H9 (cell line): Measurements from ENCODE around the gene DMKN. TPM values are rescaled to one million over a fixed set of nuclear protein-coding genes. Genes with fewer than 3 reads are reported as not detected.

Experiments
- DNase-seq: peaks from one replicate; pipeline ENCODE4 v3.0.0-alpha.2; 2017
- H2AFZ ChIP-seq: one replicate; pipeline ENCODE4 v1.6.1; 2013; ENCODE audit warnings: mild to moderate bottlenecking, low read length, control low read depth, moderate library complexity
- H2AK5ac ChIP-seq: 2 replicates; pipeline ENCODE4 v1.6.1; 2013; ENCODE audit warnings: low read length, control low read depth, mixed read lengths; ENCODE audit not compliant: insufficient read length
- H2BK120ac ChIP-seq: one replicate; pipeline ENCODE4 v1.6.1; 2013; ENCODE audit warnings: low read depth, mild to moderate bottlenecking, low read length, control low read depth, inconsistent platforms; ENCODE audit not compliant: poor library complexity, severe bottlenecking
- H2BK12ac ChIP-seq: 2 replicates; pipeline ENCODE4 v1.6.1; 2013; ENCODE audit warnings: low read length, control low read depth, mixed read lengths, low read depth; ENCODE audit not compliant: insufficient read length
- H2BK15ac ChIP-seq: 2 replicates; pipeline ENCODE4 v1.6.1; 2013; ENCODE audit warnings: low read depth, low read length, control low read depth
- H2BK20ac ChIP-seq: one replicate; pipeline ENCODE4 v1.6.1; 2013; ENCODE audit warnings: low read depth, mild to moderate bottlenecking, low read length, control low read depth, inconsistent platforms; ENCODE audit not compliant: poor library complexity, severe bottlenecking
- H2BK5ac ChIP-seq: 2 replicates; pipeline ENCODE4 v1.6.1; 2013; ENCODE audit warnings: low read length, control low read depth, mixed read lengths; ENCODE audit not compliant: insufficient read length
- H3K14ac ChIP-seq: 2 replicates; pipeline ENCODE4 v1.6.1; 2013; ENCODE audit warnings: low read length, control low read depth; ENCODE audit not compliant: insufficient read depth
- H3K18ac ChIP-seq: 2 replicates; pipeline ENCODE4 v1.6.1; 2013; ENCODE audit warnings: low read depth, mild to moderate bottlenecking, mixed read lengths, low read length, control low read depth; ENCODE audit not compliant: insufficient read length
- H3K23ac ChIP-seq: 2 replicates; pipeline ENCODE4 v1.6.1; 2013; ENCODE audit warnings: low read length, control low read depth, mixed read lengths, low read depth; ENCODE audit not compliant: insufficient read length
- H3K23me2 ChIP-seq: 2 replicates; pipeline ENCODE4 v1.6.1; 2013; ENCODE audit warnings: low read depth, mild to moderate bottlenecking, mixed read lengths, low read length, control low read depth; ENCODE audit not compliant: insufficient read length, poor library complexity, severe bottlenecking
- H3K27ac ChIP-seq: 2 replicates; pipeline ENCODE4 v1.5.1; 2013; ENCODE audit warnings: low read length, control low read depth, mixed read lengths, low read depth; ENCODE audit not compliant: insufficient read length
- H3K27me3 ChIP-seq: 2 replicates; pipeline ENCODE4 v1.6.1; 2013; ENCODE audit warnings: low read length, control low read depth, inconsistent platforms; ENCODE audit not compliant: insufficient read depth
- H3K4ac ChIP-seq: 2 replicates; pipeline ENCODE4 v1.6.1; 2013; ENCODE audit warnings: low read depth, mild to moderate bottlenecking, control low read depth, inconsistent platforms, low read length, moderate library complexity
- H3K4me1 ChIP-seq: 2 replicates; pipeline ENCODE4 v1.6.1; 2013; ENCODE audit warnings: low read length, control low read depth, inconsistent platforms; ENCODE audit not compliant: insufficient read depth
- H3K4me2 ChIP-seq: 2 replicates; pipeline ENCODE4 v1.6.1; 2013; ENCODE audit warnings: low read length, control low read depth, mixed read lengths; ENCODE audit not compliant: insufficient read length, insufficient read depth
- H3K56ac ChIP-seq: 2 replicates; pipeline ENCODE4 v1.6.1; 2013; ENCODE audit warnings: low read depth, mild to moderate bottlenecking, mixed read lengths, low read length, control low read depth; ENCODE audit not compliant: insufficient read length
- H3K79me1 ChIP-seq: 2 replicates; pipeline ENCODE4 v1.6.1; 2013; ENCODE audit warnings: low read depth, mild to moderate bottlenecking, moderate library complexity, low read length, control low read depth, inconsistent platforms; ENCODE audit not compliant: insufficient read depth, poor library complexity, severe bottlenecking
- H3K79me2 ChIP-seq: 2 replicates; pipeline ENCODE4 v1.6.1; 2013; ENCODE audit warnings: low read length, control low read depth, inconsistent platforms; ENCODE audit not compliant: insufficient read depth
- H3K9ac ChIP-seq: 2 replicates; pipeline ENCODE4 v1.6.1; 2013; ENCODE audit warnings: low read length, control low read depth, mixed read lengths; ENCODE audit not compliant: insufficient read length; ENCODE audit errors: extremely low read depth
- H3K9me3 ChIP-seq: one replicate; pipeline ENCODE4 v1.6.1; 2013; ENCODE audit warnings: low read depth, low read length, inconsistent platforms; ENCODE audit not compliant: control insufficient read depth
- H3T11ph ChIP-seq: one replicate; pipeline ENCODE4 v1.6.1; 2013; ENCODE audit warnings: mild to moderate bottlenecking, low read length, control low read depth, inconsistent platforms
- H4K20me1 ChIP-seq: one replicate; pipeline ENCODE4 v1.6.1; 2013; ENCODE audit not compliant: control insufficient read depth, insufficient read length, insufficient read depth
- H4K5ac ChIP-seq: 2 replicates; pipeline ENCODE4 v1.6.1; 2013; ENCODE audit warnings: low read depth, mild to moderate bottlenecking, mixed read lengths, low read length, control low read depth; ENCODE audit not compliant: insufficient read length
- H4K8ac ChIP-seq: replicated peaks from 2 replicates; pipeline ENCODE4 v1.6.1; 2013; ENCODE audit warnings: low read length, control low read depth, mixed read lengths, low read depth; ENCODE audit not compliant: insufficient read length
- H4K91ac ChIP-seq: 2 replicates; pipeline ENCODE4 v1.6.1; 2013; ENCODE audit warnings: low read depth, mild to moderate bottlenecking, moderate library complexity, mixed read lengths, low read length, control low read depth; ENCODE audit not compliant: insufficient read length
- H3K27ac Mint-ChIP-seq, 3 experiments: 2 replicates in 2 of 3; 3 replicates in 1 of 3; pipeline ENCODE4 v1.8.0; 2020 to 2021; ENCODE audit warnings: mixed read lengths in 3 of 3, mild to moderate bottlenecking in 1 of 3, moderate library complexity in 1 of 3
- H3K27me3 Mint-ChIP-seq: 2 replicates; pipeline ENCODE4 v1.8.0; 2021; ENCODE audit warnings: low read depth, mild to moderate bottlenecking, moderate library complexity, mixed read lengths
- H3K36me3 Mint-ChIP-seq, 3 experiments: 2 replicates in 2 of 3; 3 replicates in 1 of 3; pipeline ENCODE4 v1.8.0; 2020 to 2021; ENCODE audit warnings: low read depth in 3 of 3, mixed read lengths in 3 of 3; ENCODE audit not compliant: insufficient read depth in 1 of 3
- H3K4me1 Mint-ChIP-seq, 2 experiments: 2 replicates each; pipeline ENCODE4 v1.8.0; 2020; ENCODE audit warnings: mixed read lengths in 2 of 2
- H3K4me3 Mint-ChIP-seq, 2 experiments: 2 replicates in 1 of 2; 3 replicates in 1 of 2; pipeline ENCODE4 v1.8.0; 2020 to 2021; ENCODE audit warnings: mild to moderate bottlenecking in 2 of 2, mixed read lengths in 2 of 2, moderate library complexity in 1 of 2
- H3K9me3 Mint-ChIP-seq, 2 experiments: 2 replicates in 1 of 2; 3 replicates in 1 of 2; pipeline ENCODE4 v1.8.0; 2020; ENCODE audit warnings: mild to moderate bottlenecking in 2 of 2, mixed read lengths in 2 of 2, moderate library complexity in 1 of 2
- CTCF ChIP-seq: fragments of 200-600 bp; sonication (generic); conservative IDR thresholded peaks from 3 replicates; pipeline ENCODE4 v1.8.0; 2021; ENCODE audit warnings: antibody characterized with exemption, mild to moderate bottlenecking
- WGBS: extraction: QIAGEN DNeasy Blood & Tissue Kit; methylation state at CpG from one replicate; pipeline ENCODE4 v1.1.7; 2013; ENCODE audit warnings: missing lambda C conversion rate, low lambda C conversion rate, mixed read lengths; ENCODE audit not compliant: insufficient read length; ENCODE audit errors: extremely low coverage; 5-methylcytosine and 5-hydroxymethylcytosine counted together
- total RNA-seq: library from RNA; stranded (reverse); gene quantifications from 2 replicates; pipeline ENCODE4 v1.2.1, GENCODE V29; 2021

The DMKN gene
- total RNA-seq, 1 experiment from 2014 or later = 278 TPM

- DNase-seq = no peak
Measured at GRCh38 chr19:35531291-35531690, 17.8 kb upstream of the DMKN start.

More at GRCh38 chr19:35531291-35531690, 17.8 kb upstream of the DMKN start:
- no peak overlapping the region for H2BK120ac ChIP-seq
- Mint-ChIP-seq H3K27ac (no peak overlapping the region; a peak in 1 of 7 replicates), H3K4me3 (no peak overlapping the region), H3K9me3 (no peaks in the 10 kb centered on the region), H3K27me3 (peaks cover 64% of the 10 kb centered on the region), H3K36me3 (no peaks in the 10 kb centered on the region; a peak in 2 of 7 replicates), H3K4me1 (peaks cover 19 to 24% of the 10 kb centered on the region in 2 experiments)
- no peak overlapping the region for H3K9ac ChIP-seq
- H4K91ac ChIP-seq = no peak overlapping the region
- no peaks in the 10 kb centered on the region for H3K9me3 ChIP-seq
- no peak overlapping the region for H2AK5ac ChIP-seq
- H3K56ac ChIP-seq = no peak overlapping the region
- no peak overlapping the region for H2BK20ac ChIP-seq
- H2AFZ ChIP-seq = no peak overlapping the region
- H3T11ph ChIP-seq = no peak overlapping the region
- no peaks in the 10 kb centered on the region for H3K23me2 ChIP-seq
- H3K4ac ChIP-seq = no peak overlapping the region
- H3K18ac ChIP-seq = no peak overlapping the region
- no peak overlapping the region for H2BK15ac ChIP-seq
- H3K27me3 ChIP-seq = no peaks in the 10 kb centered on the region
- H3K79me2 ChIP-seq = no peaks in the 10 kb centered on the region
- no peaks in the 10 kb centered on the region for H3K4me1 ChIP-seq
- H3K4me2 ChIP-seq = no peak overlapping the region
- H4K5ac ChIP-seq = no peak overlapping the region
- H4K8ac ChIP-seq = no peak overlapping the region
- no peak overlapping the region for H3K27ac ChIP-seq
- H2BK5ac ChIP-seq = no peak overlapping the region
- no peaks in the 10 kb centered on the region for H3K79me1 ChIP-seq
- H4K20me1 ChIP-seq = no peaks in the 10 kb centered on the region
- no peak for TF ChIP-seq CTCF
- no peak overlapping the region for H2BK12ac ChIP-seq
- H3K14ac ChIP-seq = no peak overlapping the region; the same call in 1 of the 2 replicates
- no peak overlapping the region for H3K23ac ChIP-seq
- WGBS = no CpG with 5 or more reads among the region's 6 CpGs
